BLaER1 (cell line): Measurements from ENCODE around the gene HOXC4.

Source experiments
- H3K27ac ChIP-seq: shearing (Covaris generic); formaldehyde crosslinking; 2 replicates; pipeline ENCODE4 v1.8.1; 2022
- H3K27me3 ChIP-seq: shearing (Covaris generic); formaldehyde crosslinking; 2 replicates; pipeline ENCODE4 v1.8.1; 2022
- H3K36me3 ChIP-seq: shearing (Covaris generic); formaldehyde crosslinking; 2 replicates; pipeline ENCODE4 v1.8.1; 2022
- H3K4me1 ChIP-seq: shearing (Covaris generic); formaldehyde crosslinking; 2 replicates; pipeline ENCODE4 v1.8.1; 2022
- H3K4me2 ChIP-seq: shearing (Covaris generic); formaldehyde crosslinking; 2 replicates; pipeline ENCODE4 v1.8.1; 2022
- H3K4me3 ChIP-seq: shearing (Covaris generic); formaldehyde crosslinking; 2 replicates; pipeline ENCODE4 v1.8.1; 2022
- H3K9ac ChIP-seq: shearing (Covaris generic); formaldehyde crosslinking; 2 replicates; pipeline ENCODE4 v1.8.1; 2022
- H3K9me3 ChIP-seq: shearing (Covaris generic); formaldehyde crosslinking; 2 replicates; pipeline ENCODE4 v1.8.1; 2022
- H4K20me1 ChIP-seq: shearing (Covaris generic); formaldehyde crosslinking; 2 replicates; pipeline ENCODE4 v1.8.1; 2022
- Cebpa-rat ChIP-seq: shearing (Covaris generic); IDR thresholded peaks from 2 replicates; pipeline ENCODE4 v1.8.1; 2022

The HOXC4 gene

GRCh38 chr12:54029529-54030441, 23.9 kb upstream of the HOXC4 start:
- no peak overlapping the region for H3K4me3 ChIP-seq

GRCh38 chr12:54030442-54030801, 23.2 kb upstream of the HOXC4 start:
- Histone ChIP-seq H3K4me1 (no peaks in the 10 kb centered on the region), H3K27me3 (peaks cover 100% of the 10 kb centered on the region), H4K20me1 (peaks cover 89% of the 10 kb centered on the region), H3K9ac (no peak overlapping the region), H3K9me3 (peaks cover 27% of the 10 kb centered on the region), H3K27ac (no peak overlapping the region), H3K4me2 (no peak overlapping the region), H3K36me3 (no peaks in the 10 kb centered on the region), H3K4me3 (no peak overlapping the region)
- TF ChIP-seq Cebpa-rat, result no peak

More at GRCh38 chr12:54029529-54030441, 23.9 kb upstream of the HOXC4 start:
- no peak overlapping the region for H3K27ac ChIP-seq
- peaks cover 27% of the 10 kb centered on the region for H3K9me3 ChIP-seq
- H3K9ac ChIP-seq, result no peak overlapping the region
- no peaks in the 10 kb centered on the region for H3K4me1 ChIP-seq
- H3K4me2 ChIP-seq, result no peak overlapping the region
- H4K20me1 ChIP-seq, result peaks cover 89% of the 10 kb centered on the region
- TF ChIP-seq Cebpa-rat, result no peak
- no peaks in the 10 kb centered on the region for H3K36me3 ChIP-seq
- H3K27me3 ChIP-seq, result peaks cover 100% of the 10 kb centered on the region

DNA sequence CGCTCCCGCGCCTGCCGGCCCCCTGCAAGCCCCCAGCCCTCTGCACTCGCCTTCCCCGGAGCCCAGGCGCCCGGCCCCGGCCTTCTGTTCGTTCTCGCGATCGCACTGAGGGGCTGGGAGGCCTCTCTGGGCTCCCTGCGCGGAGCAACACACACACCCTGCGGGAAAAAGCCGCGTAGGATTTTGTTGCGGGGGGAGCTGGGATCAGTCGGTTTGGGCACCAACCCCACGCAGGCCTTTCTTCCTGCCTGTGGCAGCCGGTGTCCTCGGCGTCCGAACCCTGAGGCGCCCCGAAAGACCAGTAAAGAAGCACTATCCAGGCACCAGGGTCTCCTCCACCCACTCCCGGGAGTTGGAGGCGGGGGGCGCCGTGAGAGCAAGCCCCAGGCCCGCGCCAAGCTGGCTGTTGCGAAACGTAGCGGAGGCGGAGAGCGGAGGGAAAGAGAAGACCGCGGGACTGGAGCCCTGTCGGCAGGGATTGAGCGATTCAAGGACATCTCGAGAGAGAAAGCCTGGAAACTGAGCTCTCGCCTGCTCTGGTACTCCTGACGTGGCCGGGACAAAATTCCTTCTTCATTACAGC, 22.7 kb upstream of the HOXC4 start:
- Histone ChIP-seq H4K20me1 (peaks cover 89% of the 10 kb centered on the region), H3K4me1 (no peaks in the 10 kb centered on the region), H3K27me3 (peaks cover 100% of the 10 kb centered on the region), H3K27ac (no peak overlapping the region), H3K9me3 (peaks cover 27% of the 10 kb centered on the region), H3K9ac (no peak overlapping the region), H3K4me2 (no peak overlapping the region), H3K36me3 (no peaks in the 10 kb centered on the region), H3K4me3 (no peak overlapping the region)
- TF ChIP-seq Cebpa-rat, result no peak

DNA sequence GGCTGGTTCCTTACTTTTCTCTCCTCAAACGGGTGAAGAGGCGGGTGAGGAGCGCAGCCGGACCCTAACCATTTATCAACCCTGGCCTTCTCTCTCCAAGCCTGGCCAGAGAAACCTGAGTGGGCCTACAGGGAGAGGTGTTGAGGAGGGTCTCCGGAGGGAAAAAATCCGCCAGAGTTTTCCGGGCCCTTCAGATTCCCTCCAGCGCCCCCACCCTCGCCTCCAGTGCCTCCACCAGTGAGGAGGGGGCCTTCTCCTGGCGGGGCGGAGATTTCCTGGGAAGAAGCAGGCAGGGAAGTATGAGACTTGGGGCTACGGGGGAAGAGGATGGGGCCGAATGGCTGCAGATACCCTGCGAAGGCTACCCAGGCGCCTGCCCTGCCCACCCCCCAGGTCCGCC, 22.2 kb upstream of the HOXC4 start:
- no peak overlapping the region for H3K4me2 ChIP-seq
- H3K9me3 ChIP-seq, result peaks cover 27% of the 10 kb centered on the region
- no peak overlapping the region for H3K4me3 ChIP-seq
- peaks cover 2% of the 10 kb centered on the region for H3K4me1 ChIP-seq
- H3K36me3 ChIP-seq, result no peaks in the 10 kb centered on the region
- peaks cover 89% of the 10 kb centered on the region for H4K20me1 ChIP-seq
- peaks cover 100% of the 10 kb centered on the region for H3K27me3 ChIP-seq
- no peak for TF ChIP-seq Cebpa-rat
- no peak overlapping the region for H3K9ac ChIP-seq
- H3K27ac ChIP-seq, result no peak overlapping the region

- Histone ChIP-seq H3K36me3 (no peaks in the 10 kb centered on the region), H3K9me3 (peaks cover 27% of the 10 kb centered on the region), H3K4me1 (peaks cover 9% of the 10 kb centered on the region), H3K27ac (no peak overlapping the region), H4K20me1 (peaks cover 90% of the 10 kb centered on the region), H3K27me3 (peaks cover 100% of the 10 kb centered on the region), H3K9ac (no peak overlapping the region), H3K4me3 (peak overlapping the region; percentile 38; the same call in 1 of the 2 replicates), H3K4me2 (no peak overlapping the region)
- TF ChIP-seq Cebpa-rat, result no peak
These were observed 21.5 kb upstream of the HOXC4 start for GRCh38 chr12:54032086-54032619.

GRCh38 chr12:54032627-54033100, 21.0 kb upstream of the HOXC4 start, which contains the start of gene HOXC5:
HOXC5 (plus strand) TSS chr12:54033050; CDS start chr12:54033123, 73 bp downstream.
- Histone ChIP-seq H3K9ac (no peak within 1 kb of the TSS), H3K4me1 (peaks cover 10% of the 10 kb centered on the region), H4K20me1 (peaks cover 90% of the 10 kb centered on the region), H3K4me2 (no peak within 1 kb of the TSS), H3K27ac (no peak within 1 kb of the TSS), H3K9me3 (peaks cover 27% of the 10 kb centered on the region), H3K36me3 (no peaks in the 10 kb centered on the region), H3K4me3 (peak within 1 kb of the TSS; percentile 38; the same call in 1 of the 2 replicates), H3K27me3 (peaks cover 100% of the 10 kb centered on the region)
- TF ChIP-seq Cebpa-rat, result no peak

- Histone ChIP-seq H3K9me3 (peaks cover 27% of the 10 kb centered on the region), H3K4me2 (no peak overlapping the region), H3K27me3 (peaks cover 100% of the 10 kb centered on the region), H3K9ac (no peak overlapping the region), H3K27ac (no peak overlapping the region), H4K20me1 (peaks cover 90% of the 10 kb centered on the region), H3K4me3 (peak overlapping the region; percentile 38; the same call in 1 of the 2 replicates), H3K4me1 (peaks cover 10% of the 10 kb centered on the region), H3K36me3 (no peaks in the 10 kb centered on the region)
- no peak for TF ChIP-seq Cebpa-rat
These were observed 20.3 kb upstream of the HOXC4 start for GRCh38 chr12:54033106-54033979.

DNA sequence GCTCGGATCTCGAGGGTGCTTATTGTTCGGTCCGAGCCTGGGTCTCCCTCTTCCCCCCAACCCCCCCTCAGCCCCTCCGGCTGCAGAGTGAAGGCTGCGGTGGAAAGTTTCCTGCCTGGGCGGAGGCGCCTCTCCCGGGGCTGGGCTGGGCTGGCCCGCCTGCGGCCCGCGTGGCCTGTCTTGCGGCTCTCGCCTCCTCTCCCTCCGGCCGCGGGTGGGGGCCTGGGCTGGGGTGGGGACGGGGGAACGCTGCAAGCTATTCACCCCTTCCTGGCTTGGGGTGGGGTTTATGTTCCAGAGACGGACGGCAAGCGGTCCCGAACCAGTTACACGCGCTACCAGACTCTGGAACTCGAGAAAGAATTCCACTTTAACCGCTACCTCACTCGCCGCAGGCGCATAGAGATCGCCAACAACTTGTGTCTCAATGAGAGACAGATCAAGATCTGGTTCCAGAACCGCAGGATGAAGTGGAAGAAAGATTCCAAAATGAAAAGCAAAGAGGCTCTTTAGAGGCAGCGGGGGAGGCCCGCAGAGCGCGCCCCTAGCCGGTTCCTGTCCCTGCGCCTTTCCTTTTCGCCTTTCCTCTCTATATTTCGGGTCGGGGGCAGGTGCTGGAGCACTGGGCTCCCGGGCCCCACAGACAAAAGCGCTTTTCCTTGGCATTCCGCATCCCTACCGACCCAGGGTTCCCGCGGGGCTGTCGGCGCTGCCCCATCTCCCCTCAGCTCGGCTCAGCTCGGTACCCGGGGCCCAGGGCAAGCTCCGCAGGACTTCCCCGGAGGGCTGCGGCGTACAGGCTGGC, 19.5 kb upstream of the HOXC4 start:
- Histone ChIP-seq H3K4me3 (no peak overlapping the region), H3K27me3 (peaks cover 100% of the 10 kb centered on the region), H3K9ac (no peak overlapping the region), H3K4me1 (peaks cover 10% of the 10 kb centered on the region), H3K9me3 (peaks cover 27% of the 10 kb centered on the region), H3K36me3 (no peaks in the 10 kb centered on the region), H3K27ac (no peak overlapping the region), H3K4me2 (no peak overlapping the region), H4K20me1 (peaks cover 91% of the 10 kb centered on the region)
- no peak for TF ChIP-seq Cebpa-rat
